ENCODE data around the gene SMAGP. TPM values are rescaled to one million over a fixed set of nuclear protein-coding genes. Genes with fewer than 3 reads are reported as not detected.
A peak's percentile ranks its signal among the peaks of the same experiment; 100 is the strongest.
"Not testable (repeated sequence)": the region's sequence is repeated elsewhere in the genome, so short reads cannot be mapped to it uniquely, and the experiment has no call there.

Gene SMAGP
- total RNA-seq, 1 experiment from 2014 or later = 12.4 TPM

DNA sequence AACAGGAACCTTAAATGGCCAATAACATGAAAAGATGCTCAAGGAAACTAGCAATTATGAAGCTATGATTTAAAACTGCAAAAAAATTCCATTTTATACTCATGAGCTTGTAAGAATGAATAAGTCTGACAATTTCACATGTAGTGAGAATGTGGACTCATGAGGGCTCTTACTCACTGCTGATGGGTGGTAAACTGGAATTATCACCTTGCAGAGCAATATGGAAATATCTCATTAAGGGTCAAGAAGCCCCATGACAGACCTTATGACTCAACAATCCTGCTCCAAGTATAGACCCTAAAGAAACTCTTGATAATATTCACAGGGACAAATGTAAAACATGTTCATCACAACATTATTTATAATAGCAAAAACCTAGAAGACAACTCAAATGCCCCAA lies 23.5 kb upstream of the SMAGP start:
- Histone ChIP-seq H4K5ac (ENCODE audit: insufficient read length, low read depth, low read length) (no peak overlapping the region), H2BK15ac (ENCODE audit: low read depth, low read length) (no peak overlapping the region), H2AK5ac (ENCODE audit: insufficient read length, low read length) (no peak overlapping the region), H3K14ac (ENCODE audit: insufficient read depth, low read length) (no peak overlapping the region), H3K79me2 (ENCODE audit: insufficient read depth, low read length) (no peaks in the 10 kb centered on the region), H3K9me3 (ENCODE audit: control insufficient read depth, low read depth, low read length) (no peaks in the 10 kb centered on the region), H4K91ac (ENCODE audit: insufficient read length, low read depth, low read length) (no peak overlapping the region), H3K9ac (ENCODE audit: extremely low read depth, insufficient read length, low read length) (no peak overlapping the region), H3K79me1 (ENCODE audit: insufficient read depth, low read depth, low read length, poor library complexity, severe bottlenecking) (no peaks in the 10 kb centered on the region), H3K23me2 (ENCODE audit: insufficient read length, low read depth, low read length, poor library complexity, severe bottlenecking) (no peaks in the 10 kb centered on the region), H3K4me1 (ENCODE audit: insufficient read depth, low read length) (no peaks in the 10 kb centered on the region), H3K18ac (ENCODE audit: insufficient read length, low read depth, low read length) (no peak overlapping the region), H4K20me1 (ENCODE audit: control insufficient read depth, insufficient read depth, insufficient read length) (no peaks in the 10 kb centered on the region), H3K27me3 (ENCODE audit: insufficient read depth, low read length) (no peaks in the 10 kb centered on the region), H3K4ac (ENCODE audit: low read depth, low read length) (no peak overlapping the region), H3K27ac (ENCODE audit: insufficient read length, low read depth, low read length) (no peak overlapping the region), H2BK120ac (ENCODE audit: low read depth, low read length, poor library complexity, severe bottlenecking) (no peak overlapping the region), H3T11ph (ENCODE audit: low read length) (no peak overlapping the region), H3K23ac (ENCODE audit: insufficient read length, low read depth, low read length) (no peak overlapping the region), H3K4me2 (ENCODE audit: insufficient read depth, insufficient read length, low read length) (no peak overlapping the region), H2BK20ac (ENCODE audit: low read depth, low read length, poor library complexity, severe bottlenecking) (no peak overlapping the region), H2AFZ (ENCODE audit: low read length) (no peak overlapping the region), H2BK5ac (ENCODE audit: insufficient read length, low read length) (no peak overlapping the region), H3K56ac (ENCODE audit: insufficient read length, low read depth, low read length) (no peak overlapping the region), H4K8ac (replicated peaks; ENCODE audit: insufficient read length, low read depth, low read length) (no peak overlapping the region), H2BK12ac (ENCODE audit: insufficient read length, low read depth, low read length) (no peak overlapping the region)
- DNase-seq = no peak
- H3K4me3 Mint-ChIP-seq = no peak overlapping the region
- H3K4me1 Mint-ChIP-seq = peaks cover 10 to 12% of the 10 kb centered on the region in 2 experiments; a peak in 3 of 4 replicates
- H3K27me3 Mint-ChIP-seq (ENCODE audit: low read depth) = no peaks in the 10 kb centered on the region
- TF ChIP-seq, protein P1, sequence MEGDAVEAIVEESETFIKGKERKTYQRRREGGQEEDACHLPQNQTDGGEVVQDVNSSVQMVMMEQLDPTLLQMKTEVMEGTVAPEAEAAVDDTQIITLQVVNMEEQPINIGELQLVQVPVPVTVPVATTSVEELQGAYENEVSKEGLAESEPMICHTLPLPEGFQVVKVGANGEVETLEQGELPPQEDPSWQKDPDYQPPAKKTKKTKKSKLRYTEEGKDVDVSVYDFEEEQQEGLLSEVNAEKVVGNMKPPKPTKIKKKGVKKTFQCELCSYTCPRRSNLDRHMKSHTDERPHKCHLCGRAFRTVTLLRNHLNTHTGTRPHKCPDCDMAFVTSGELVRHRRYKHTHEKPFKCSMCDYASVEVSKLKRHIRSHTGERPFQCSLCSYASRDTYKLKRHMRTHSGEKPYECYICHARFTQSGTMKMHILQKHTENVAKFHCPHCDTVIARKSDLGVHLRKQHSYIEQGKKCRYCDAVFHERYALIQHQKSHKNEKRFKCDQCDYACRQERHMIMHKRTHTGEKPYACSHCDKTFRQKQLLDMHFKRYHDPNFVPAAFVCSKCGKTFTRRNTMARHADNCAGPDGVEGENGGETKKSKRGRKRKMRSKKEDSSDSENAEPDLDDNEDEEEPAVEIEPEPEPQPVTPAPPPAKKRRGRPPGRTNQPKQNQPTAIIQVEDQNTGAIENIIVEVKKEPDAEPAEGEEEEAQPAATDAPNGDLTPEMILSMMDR (conservative IDR thresholded peaks at IDR 0.05) = no peak
- no peaks in the 10 kb centered on the region for H3K36me3 Mint-ChIP-seq (ENCODE audit: insufficient read depth in 1 of 3, low read depth in 3 of 3)
- H3K9me3 Mint-ChIP-seq = no peaks in the 10 kb centered on the region
- H3K27ac Mint-ChIP-seq = no peak overlapping the region; a peak in 1 of 7 replicates

DNA sequence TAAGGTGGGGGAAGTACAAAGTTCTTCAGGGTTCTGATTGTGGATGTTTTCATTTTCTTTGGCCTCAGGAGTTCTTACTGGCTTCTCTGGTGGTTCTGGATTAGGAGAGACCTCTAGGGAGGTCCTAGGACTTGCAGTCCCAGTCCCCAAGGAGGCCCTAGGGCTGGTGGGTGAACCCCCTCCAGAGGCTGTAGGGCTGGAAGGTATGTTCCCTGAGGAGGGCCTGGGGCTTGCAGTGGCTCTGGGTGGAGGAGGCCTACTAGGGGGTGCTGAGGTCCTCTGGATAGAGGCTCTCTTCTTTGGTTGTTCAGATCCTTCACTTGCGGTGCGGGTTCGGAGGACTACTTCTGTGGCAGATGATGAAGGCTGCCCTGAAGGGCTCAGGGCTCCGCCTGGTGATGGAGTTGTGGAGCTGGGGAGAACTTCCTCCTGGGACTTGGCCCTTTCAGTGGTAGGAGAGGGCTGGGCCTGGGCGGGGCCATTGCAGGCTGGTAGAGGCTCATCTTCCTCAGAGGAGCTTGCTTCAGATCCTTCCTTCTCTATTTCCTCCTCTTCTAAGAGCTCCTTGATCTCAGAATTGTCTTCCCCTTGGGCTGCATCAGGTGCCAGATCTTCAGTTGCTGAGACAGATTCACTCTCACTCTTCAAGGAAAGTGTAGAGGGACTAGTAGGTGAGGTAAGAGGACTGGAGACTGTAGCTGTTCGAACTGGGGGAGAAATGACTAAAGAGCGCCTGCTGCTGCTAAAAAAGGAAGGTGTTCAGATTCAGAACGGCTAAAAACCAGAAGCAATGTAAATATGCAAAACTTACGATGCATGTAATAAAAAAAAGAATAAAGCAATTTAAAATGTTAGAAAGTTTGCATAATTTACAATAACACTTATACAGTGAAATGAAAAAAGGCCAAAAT lies 21.6 kb upstream of the SMAGP start:
- H3K23ac ChIP-seq (ENCODE audit: insufficient read length, low read depth, low read length); H3K56ac ChIP-seq (ENCODE audit: insufficient read length, low read depth, low read length); H3K4me1 ChIP-seq (ENCODE audit: insufficient read depth, low read length); H3K27me3 Mint-ChIP-seq (ENCODE audit: low read depth); H3K36me3 Mint-ChIP-seq (ENCODE audit: insufficient read depth in 1 of 3, low read depth in 3 of 3); H3K9me3 Mint-ChIP-seq; H3K27ac ChIP-seq (ENCODE audit: insufficient read length, low read depth, low read length); H4K5ac ChIP-seq (ENCODE audit: insufficient read length, low read depth, low read length); H2BK120ac ChIP-seq (ENCODE audit: low read depth, low read length, poor library complexity, severe bottlenecking); H2BK12ac ChIP-seq (ENCODE audit: insufficient read length, low read depth, low read length); H2AFZ ChIP-seq (ENCODE audit: low read length); H3K4me2 ChIP-seq (ENCODE audit: insufficient read depth, insufficient read length, low read length); H3K18ac ChIP-seq (ENCODE audit: insufficient read length, low read depth, low read length); H3K79me2 ChIP-seq (ENCODE audit: insufficient read depth, low read length); H3K9me3 ChIP-seq (ENCODE audit: control insufficient read depth, low read depth, low read length); H2AK5ac ChIP-seq (ENCODE audit: insufficient read length, low read length); H3K4ac ChIP-seq (ENCODE audit: low read depth, low read length); H4K8ac ChIP-seq (replicated peaks; ENCODE audit: insufficient read length, low read depth, low read length); H2BK5ac ChIP-seq (ENCODE audit: insufficient read length, low read length); H3K27me3 ChIP-seq (ENCODE audit: insufficient read depth, low read length); H3K4me3 Mint-ChIP-seq; H3T11ph ChIP-seq (ENCODE audit: low read length); H3K9ac ChIP-seq (ENCODE audit: extremely low read depth, insufficient read length, low read length); H3K14ac ChIP-seq (ENCODE audit: insufficient read depth, low read length); H2BK20ac ChIP-seq (ENCODE audit: low read depth, low read length, poor library complexity, severe bottlenecking); H3K79me1 ChIP-seq (ENCODE audit: insufficient read depth, low read depth, low read length, poor library complexity, severe bottlenecking); H2BK15ac ChIP-seq (ENCODE audit: low read depth, low read length); H4K20me1 ChIP-seq (ENCODE audit: control insufficient read depth, insufficient read depth, insufficient read length); H4K91ac ChIP-seq (ENCODE audit: insufficient read length, low read depth, low read length); H3K23me2 ChIP-seq (ENCODE audit: insufficient read length, low read depth, low read length, poor library complexity, severe bottlenecking); H3K4me1 Mint-ChIP-seq: not testable (repeated sequence)
- no CpG with 5 or more reads among the region's 9 CpGs for WGBS (ENCODE audit: extremely low coverage, insufficient read length, low lambda C conversion rate)
- H3K27ac Mint-ChIP-seq = peak overlapping the region in 1 of 3 experiments; percentile 6; a peak in 1 of 7 replicates
- peak; percentile 44 for DNase-seq

Measured in H9 (cell line).